ENCODE results near the gene MCTP2. TPM values are rescaled to one million over a fixed set of nuclear protein-coding genes. Genes with fewer than 3 reads are reported as not detected.

The MCTP2 gene
- total RNA-seq, 3 donors from 2014 or later, result 41.9 to 89.3 (median 83.7) TPM

GRCh38 chr15:94294556-94294955 lies 63.2 kb downstream of the MCTP2 start:
- intact Hi-C loops (cut with DNase I, micrococcal nuclease), result no loop called here
- peaks cover 29% of the 10 kb centered on the region for H3K4me1 ChIP-seq (ENCODE audit: low read depth)
- H3K9me3 ChIP-seq, result no peaks in the 10 kb centered on the region
- TF ChIP-seq, protein P1, sequence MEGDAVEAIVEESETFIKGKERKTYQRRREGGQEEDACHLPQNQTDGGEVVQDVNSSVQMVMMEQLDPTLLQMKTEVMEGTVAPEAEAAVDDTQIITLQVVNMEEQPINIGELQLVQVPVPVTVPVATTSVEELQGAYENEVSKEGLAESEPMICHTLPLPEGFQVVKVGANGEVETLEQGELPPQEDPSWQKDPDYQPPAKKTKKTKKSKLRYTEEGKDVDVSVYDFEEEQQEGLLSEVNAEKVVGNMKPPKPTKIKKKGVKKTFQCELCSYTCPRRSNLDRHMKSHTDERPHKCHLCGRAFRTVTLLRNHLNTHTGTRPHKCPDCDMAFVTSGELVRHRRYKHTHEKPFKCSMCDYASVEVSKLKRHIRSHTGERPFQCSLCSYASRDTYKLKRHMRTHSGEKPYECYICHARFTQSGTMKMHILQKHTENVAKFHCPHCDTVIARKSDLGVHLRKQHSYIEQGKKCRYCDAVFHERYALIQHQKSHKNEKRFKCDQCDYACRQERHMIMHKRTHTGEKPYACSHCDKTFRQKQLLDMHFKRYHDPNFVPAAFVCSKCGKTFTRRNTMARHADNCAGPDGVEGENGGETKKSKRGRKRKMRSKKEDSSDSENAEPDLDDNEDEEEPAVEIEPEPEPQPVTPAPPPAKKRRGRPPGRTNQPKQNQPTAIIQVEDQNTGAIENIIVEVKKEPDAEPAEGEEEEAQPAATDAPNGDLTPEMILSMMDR (IDR thresholded peaks at IDR 0.05), result no peak
- DNase-seq (no peak), ATAC-seq (no peak)
- H3K4me3 ChIP-seq, result no peak overlapping the region
- H3K36me3 ChIP-seq (ENCODE audit: low read depth), result no peaks in the 10 kb centered on the region

GRCh38 chr15:94295275-94295674 lies 63.9 kb downstream of the MCTP2 start:
- H3K9me3 ChIP-seq, result no peaks in the 10 kb centered on the region
- H3K4me3 ChIP-seq, result no peak overlapping the region
- ATAC-seq (no peak), DNase-seq (no peak)
- no peaks in the 10 kb centered on the region for H3K36me3 ChIP-seq (ENCODE audit: low read depth)
- H3K4me1 ChIP-seq (ENCODE audit: low read depth), result peaks cover 32% of the 10 kb centered on the region
- TF ChIP-seq, protein P1 (IDR thresholded peaks at IDR 0.05), result no peak
- intact Hi-C loops (cut with DNase I, micrococcal nuclease), result no loop called here

- intact Hi-C loops (cut with DNase I, micrococcal nuclease), result no loop called here
- ATAC-seq, result peak; percentile 13
- H3K4me3 ChIP-seq, result no peak overlapping the region
- H3K36me3 ChIP-seq (ENCODE audit: low read depth), result no peaks in the 10 kb centered on the region
- H3K4me1 ChIP-seq (ENCODE audit: low read depth), result peaks cover 32% of the 10 kb centered on the region
- TF ChIP-seq, protein P1 (IDR thresholded peaks at IDR 0.05), result no peak
- DNase-seq, result no peak
- H3K9me3 ChIP-seq, result no peaks in the 10 kb centered on the region
Measured at GRCh38 chr15:94296717-94297116, 65.4 kb downstream of the MCTP2 start.

GRCh38 chr15:94297558-94297957 lies 66.2 kb downstream of the MCTP2 start:
- intact Hi-C loops (cut with DNase I, micrococcal nuclease), result no loop called here
- TF ChIP-seq, protein P1 (IDR thresholded peaks at IDR 0.05), result no peak
- DNase-seq, result peak in 1 of 3 donors; percentile 34
- Histone ChIP-seq H3K4me1 (ENCODE audit: low read depth) (peaks cover 32% of the 10 kb centered on the region), H3K4me3 (no peak overlapping the region), H3K36me3 (ENCODE audit: low read depth) (no peaks in the 10 kb centered on the region), H3K9me3 (no peaks in the 10 kb centered on the region)
- peak; percentile 74 for ATAC-seq

DNA sequence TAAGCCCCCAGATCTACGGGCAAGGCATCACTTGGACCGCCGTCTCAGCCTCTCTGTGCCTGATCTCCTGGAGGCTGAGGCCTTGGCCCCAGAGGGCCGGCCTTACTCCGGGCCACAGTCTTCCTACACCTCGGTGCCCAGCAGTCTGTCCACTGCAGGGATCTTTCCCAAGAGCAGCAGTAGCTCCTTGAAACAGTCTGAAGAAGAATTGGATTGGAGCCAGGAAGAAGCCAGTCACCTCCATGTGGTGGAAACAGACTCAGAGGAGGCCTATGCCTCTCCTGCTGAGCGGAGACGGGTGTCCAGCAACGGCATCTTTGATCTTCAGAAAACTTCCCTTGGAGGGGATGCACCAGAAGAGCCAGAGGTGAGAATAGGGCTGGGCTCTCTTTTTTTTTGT lies 67.0 kb downstream of the MCTP2 start:
- peaks cover 32% of the 10 kb centered on the region for H3K4me1 ChIP-seq (ENCODE audit: low read depth)
- TF ChIP-seq, protein P1 (IDR thresholded peaks at IDR 0.05), result no peak
- no peaks in the 10 kb centered on the region for H3K9me3 ChIP-seq
- no peak overlapping the region for H3K4me3 ChIP-seq
- DNase-seq (no peak), ATAC-seq (no peak)
- no peaks in the 10 kb centered on the region for H3K36me3 ChIP-seq (ENCODE audit: low read depth)
- intact Hi-C loops (cut with DNase I, micrococcal nuclease), result no loop called here

DNA sequence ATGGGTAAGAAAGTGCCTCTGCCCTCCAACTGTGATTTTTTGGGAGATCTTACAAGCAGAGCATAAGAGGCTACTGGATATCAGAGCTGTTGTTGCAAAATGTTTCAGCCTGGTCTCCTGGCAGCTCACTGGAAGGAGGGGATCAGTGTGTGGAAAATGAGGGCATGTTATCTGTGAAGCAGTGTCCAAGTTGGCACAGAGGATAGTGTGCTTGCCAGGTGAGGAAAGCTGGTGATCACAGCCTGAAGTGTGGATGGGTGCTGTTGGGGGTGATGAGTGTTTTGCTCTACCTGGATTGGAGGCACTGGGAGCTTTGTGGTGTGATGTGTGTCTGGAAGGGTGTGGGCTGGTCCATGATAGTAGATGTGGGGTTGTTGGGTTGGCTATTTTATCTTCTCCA lies 69.3 kb downstream of the MCTP2 start:
- no peak for ATAC-seq
- intact Hi-C loops (cut with DNase I, micrococcal nuclease), result no loop called here

More for the DNA sequence above, 69.3 kb downstream of the MCTP2 start:
- TF ChIP-seq, protein P1 (IDR thresholded peaks at IDR 0.05), result no peak
- H3K9me3 ChIP-seq, result no peaks in the 10 kb centered on the region
- no peak for DNase-seq
- H3K4me1 ChIP-seq (ENCODE audit: low read depth), result peaks cover 23% of the 10 kb centered on the region
- no peak overlapping the region for H3K4me3 ChIP-seq
- no peaks in the 10 kb centered on the region for H3K36me3 ChIP-seq (ENCODE audit: low read depth)

Measured in mucosa of descending colon (tissue), 3 donors.